NCI-H82 (cell line): ENCODE measurements around the gene TNFAIP2.
A peak's percentile ranks its signal among the peaks of the same experiment; 100 is the strongest.

Source experiments
- DNase-seq: peaks from one replicate; lab custom pipeline; 2025; lab: John Stamatoyannopoulos, UW

The TNFAIP2 gene

DNA sequence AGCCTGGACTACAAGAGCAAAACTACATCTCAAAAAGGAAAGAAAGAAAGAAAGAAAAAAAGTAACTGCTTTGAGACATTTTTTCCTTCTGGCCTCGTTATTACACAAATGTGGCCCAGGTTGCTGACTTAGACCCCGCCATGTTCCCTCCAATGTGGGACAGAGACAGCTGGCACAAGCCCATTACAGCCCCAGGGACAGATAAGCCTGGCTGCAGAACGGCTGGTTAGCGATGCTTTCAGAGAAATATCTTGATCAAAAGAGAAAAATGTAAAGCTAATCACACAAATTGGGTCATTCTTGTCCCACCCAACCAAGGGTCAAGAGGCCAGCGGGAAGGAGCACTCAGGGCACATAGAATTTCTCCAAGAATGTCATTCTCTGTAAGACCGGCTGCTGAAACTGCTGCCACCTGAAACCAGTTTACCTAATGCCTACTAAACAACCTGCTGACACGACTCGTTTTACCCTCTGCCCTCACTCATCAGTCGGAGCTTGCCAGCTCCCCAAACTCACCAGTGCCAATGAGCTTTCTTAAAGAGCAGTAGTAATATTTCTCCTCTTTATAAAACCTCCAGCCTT, 63.1 kb downstream of the TNFAIP2 start:
- peak; percentile 22 for DNase-seq
